Endothelial cell of umbilical vein (primary cell): Measurements from ENCODE around the gene CLVS2.

Source experiments
- CTCF ChIP-seq, 2 donors: IDR thresholded peaks; 1 replicate in 1 of 2; 2 replicates in 1 of 2; pipeline ENCODE4 v1.5.1; 2011; ENCODE audit warnings: low read length in 2 of 2, mild to moderate bottlenecking in 2 of 2, moderate library complexity in 2 of 2, control low read depth in 1 of 2, inconsistent platforms in 1 of 2, low read depth in 1 of 2; ENCODE audit not compliant: insufficient read depth in 1 of 2; ENCODE audit errors: extremely low read depth in 1 of 2
- EZH2 ChIP-seq: IDR thresholded peaks from 2 replicates; pipeline ENCODE4 v1.6.1; 2012; ENCODE audit warnings: borderline replicate concordance, low read depth, mild to moderate bottlenecking, moderate library complexity, low read length, inconsistent platforms; ENCODE audit not compliant: severe bottlenecking
- FOS ChIP-seq: IDR thresholded peaks from 2 replicates; pipeline ENCODE4 v1.6.1; 2011; ENCODE audit warnings: mild to moderate bottlenecking, low read length, moderate library complexity, borderline replicate concordance; ENCODE audit not compliant: insufficient read depth
- POLR2A ChIP-seq: IDR thresholded peaks from 2 replicates; pipeline ENCODE4 v1.6.1; 2012; ENCODE audit warnings: low read depth, mild to moderate bottlenecking, control low read depth, low read length
- TF ChIP-seq, protein P1 (sequence below): IDR thresholded peaks from 2 replicates; pipeline ENCODE4 v1.6.1; 2011; ENCODE audit not compliant: insufficient read depth, insufficient read length

GRCh38 chr6:123039431-123039830, 43.4 kb downstream of the CLVS2 start:
- TF ChIP-seq EZH2 (no peak), CTCF (IDR thresholded peaks at IDR 0.05; ENCODE audit: extremely low read depth in 1 of 2, insufficient read depth in 1 of 2, low read depth in 1 of 2, low read length in 2 of 2) (no peak), FOS (no peak), POLR2A (no peak)
- TF ChIP-seq, protein P1, sequence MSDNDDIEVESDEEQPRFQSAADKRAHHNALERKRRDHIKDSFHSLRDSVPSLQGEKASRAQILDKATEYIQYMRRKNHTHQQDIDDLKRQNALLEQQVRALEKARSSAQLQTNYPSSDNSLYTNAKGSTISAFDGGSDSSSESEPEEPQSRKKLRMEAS = no peak
